Stimulated activated CD8-positive, alpha-beta memory T cell treated with anti-CD3 and anti-CD28 coated beads, Interleukin-7, amount 100 ng/mL, for 24 hours (primary cell): ENCODE results near the gene SCN4A.

ENCODE experiments used
- DNase-seq: peaks from one replicate; pipeline ENCODE4 v3.0.0-alpha.2; 2020; ENCODE audit warnings: low read depth

SCN4A gene

GRCh38 chr17:63955232-63955631 is 17.5 kb downstream of the SCN4A start:
- DNase-seq: no peak

- no peak for DNase-seq
These were observed 18.2 kb downstream of the SCN4A start for GRCh38 chr17:63954402-63955063.

GRCh38 chr17:63950940-63951907 is 21.5 kb downstream of the SCN4A start:
- no peak for DNase-seq

- no peak for DNase-seq
These were observed 23.0 kb downstream of the SCN4A start for GRCh38 chr17:63949576-63950250.

GRCh38 chr17:63948521-63948920 is 24.2 kb downstream of the SCN4A start:
- DNase-seq: no peak

GRCh38 chr17:63947711-63948330 is 24.9 kb downstream of the SCN4A start:
- DNase-seq: no peak

GRCh38 chr17:63946440-63947363 is 26.0 kb downstream of the SCN4A start:
- no peak for DNase-seq

- no peak for DNase-seq
These were observed 26.8 kb downstream of the SCN4A start for GRCh38 chr17:63945784-63946439.

- no peak for DNase-seq
These were observed 27.8 kb downstream of the SCN4A start for GRCh38 chr17:63944736-63945499.

- no peak for DNase-seq
These were observed 29.0 kb downstream of the SCN4A start for GRCh38 chr17:63943745-63944144.

GRCh38 chr17:63942309-63942985 is 30.3 kb downstream of the SCN4A start:
- DNase-seq: no peak

- no peak for DNase-seq
These were observed 31.0 kb downstream of the SCN4A start for GRCh38 chr17:63941751-63942150.

GRCh38 chr17:63941162-63941561 is 31.6 kb downstream of the SCN4A start:
- no peak for DNase-seq

GRCh38 chr17:63940584-63940983 is 32.1 kb downstream of the SCN4A start:
- no peak for DNase-seq

- DNase-seq: no peak
These were observed 32.8 kb downstream of the SCN4A start for GRCh38 chr17:63939884-63940283.

GRCh38 chr17:63939401-63939800 is 33.3 kb downstream of the SCN4A start:
- no peak for DNase-seq

- no peak for DNase-seq
These were observed 34.8 kb downstream of the SCN4A start for GRCh38 chr17:63937920-63938319.

GRCh38 chr17:63937319-63937718 is 35.4 kb downstream of the SCN4A start:
- DNase-seq: no peak
